ENCODE data around the gene ANO4.

ANO4 gene

DNA sequence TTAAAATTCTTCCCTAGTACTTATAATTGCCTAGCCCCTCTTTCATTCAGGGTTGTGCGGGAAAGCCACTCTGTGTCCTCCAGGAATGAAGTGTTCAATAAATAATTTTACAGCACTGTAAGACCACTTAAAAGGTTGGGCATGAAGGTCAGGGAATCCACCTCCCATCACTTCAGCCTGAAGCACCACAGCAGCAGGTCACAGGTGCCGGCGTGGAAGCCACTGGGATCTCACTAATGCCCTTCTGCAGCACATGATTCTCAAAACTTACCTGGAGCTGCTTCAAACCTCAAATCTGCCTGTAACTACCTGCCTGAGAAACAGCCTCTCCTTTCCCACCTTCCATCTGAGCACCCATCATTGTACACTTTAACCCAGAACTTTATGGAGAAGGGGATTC, 159.5 kb downstream of the ANO4 start:
- Histone ChIP-seq H3K4me2 (ENCODE audit: low read depth, low read length, poor library complexity, severe bottlenecking) (no peak overlapping the region), H3K9ac (ENCODE audit: low read length) (no peak overlapping the region), H4K20me1 (ENCODE audit: low read depth, low read length) (no peaks in the 10 kb centered on the region), H3K27me3 (ENCODE audit: low read length) (no peaks in the 10 kb centered on the region), H3K9me3 (ENCODE audit: insufficient read depth, low read length) (no peaks in the 10 kb centered on the region), H3K9me2 (replicated peaks; ENCODE audit: insufficient read depth, low read length) (no peaks in the 10 kb centered on the region), H3F3A (ENCODE audit: insufficient read depth) (no peaks in the 10 kb centered on the region), H3K27ac (ENCODE audit: low read depth, low read length) (no peak overlapping the region), H2AFZ (ENCODE audit: low read depth, low read length, severe bottlenecking) (no peak overlapping the region), H3K4me3 (ENCODE audit: insufficient read depth, low read length, poor library complexity, severe bottlenecking) (no peak overlapping the region), H3K36me3 (ENCODE audit: low read length) (no peaks in the 10 kb centered on the region), H3K79me2 (ENCODE audit: insufficient read depth, low read length) (no peaks in the 10 kb centered on the region)
- TF ChIP-seq, protein P1, sequence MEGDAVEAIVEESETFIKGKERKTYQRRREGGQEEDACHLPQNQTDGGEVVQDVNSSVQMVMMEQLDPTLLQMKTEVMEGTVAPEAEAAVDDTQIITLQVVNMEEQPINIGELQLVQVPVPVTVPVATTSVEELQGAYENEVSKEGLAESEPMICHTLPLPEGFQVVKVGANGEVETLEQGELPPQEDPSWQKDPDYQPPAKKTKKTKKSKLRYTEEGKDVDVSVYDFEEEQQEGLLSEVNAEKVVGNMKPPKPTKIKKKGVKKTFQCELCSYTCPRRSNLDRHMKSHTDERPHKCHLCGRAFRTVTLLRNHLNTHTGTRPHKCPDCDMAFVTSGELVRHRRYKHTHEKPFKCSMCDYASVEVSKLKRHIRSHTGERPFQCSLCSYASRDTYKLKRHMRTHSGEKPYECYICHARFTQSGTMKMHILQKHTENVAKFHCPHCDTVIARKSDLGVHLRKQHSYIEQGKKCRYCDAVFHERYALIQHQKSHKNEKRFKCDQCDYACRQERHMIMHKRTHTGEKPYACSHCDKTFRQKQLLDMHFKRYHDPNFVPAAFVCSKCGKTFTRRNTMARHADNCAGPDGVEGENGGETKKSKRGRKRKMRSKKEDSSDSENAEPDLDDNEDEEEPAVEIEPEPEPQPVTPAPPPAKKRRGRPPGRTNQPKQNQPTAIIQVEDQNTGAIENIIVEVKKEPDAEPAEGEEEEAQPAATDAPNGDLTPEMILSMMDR (IDR thresholded peaks at IDR 0.05; ENCODE audit: insufficient read depth, low read length, poor library complexity, severe bottlenecking) = no peak
- no peak for TF ChIP-seq EZH2phosphoT487 (conservative IDR thresholded peaks at IDR 0.05; ENCODE audit: low read length)

DNA sequence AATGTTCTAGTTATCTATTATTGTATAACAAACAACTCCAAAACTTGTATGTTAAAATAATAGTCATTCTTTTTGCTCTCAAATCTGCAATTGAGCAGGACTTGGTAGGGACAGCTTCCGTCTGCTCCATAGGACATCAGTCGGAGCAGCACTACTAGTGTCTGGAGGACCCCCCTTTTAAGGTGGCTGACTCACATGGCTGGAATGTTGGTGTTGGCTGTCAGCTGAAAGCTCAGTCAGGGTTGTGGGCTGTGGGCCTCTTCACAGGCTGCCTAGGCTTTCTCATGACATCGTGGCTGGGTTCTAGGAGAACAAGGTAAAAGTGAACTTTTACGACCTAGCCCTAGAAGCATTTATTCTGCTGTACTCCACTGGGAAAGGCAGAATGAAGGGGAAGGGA, 160.6 kb downstream of the ANO4 start:
- Histone ChIP-seq H2AFZ (ENCODE audit: low read depth, low read length, severe bottlenecking) (no peak overlapping the region), H3K4me3 (ENCODE audit: insufficient read depth, low read length, poor library complexity, severe bottlenecking) (no peak overlapping the region), H3K9me2 (replicated peaks; ENCODE audit: insufficient read depth, low read length) (no peaks in the 10 kb centered on the region), H3K36me3 (ENCODE audit: low read length) (no peaks in the 10 kb centered on the region), H3K27me3 (ENCODE audit: low read length) (no peaks in the 10 kb centered on the region), H3K27ac (ENCODE audit: low read depth, low read length) (no peak overlapping the region), H3K9ac (ENCODE audit: low read length) (no peak overlapping the region), H3K4me2 (ENCODE audit: low read depth, low read length, poor library complexity, severe bottlenecking) (no peak overlapping the region), H3K9me3 (ENCODE audit: insufficient read depth, low read length) (no peaks in the 10 kb centered on the region), H3F3A (ENCODE audit: insufficient read depth) (no peaks in the 10 kb centered on the region), H4K20me1 (ENCODE audit: low read depth, low read length) (no peaks in the 10 kb centered on the region), H3K79me2 (ENCODE audit: insufficient read depth, low read length) (no peaks in the 10 kb centered on the region)
- TF ChIP-seq EZH2phosphoT487 (conservative IDR thresholded peaks at IDR 0.05; ENCODE audit: low read length) = no peak
- TF ChIP-seq, protein P1 (IDR thresholded peaks at IDR 0.05; ENCODE audit: insufficient read depth, low read length, poor library complexity, severe bottlenecking) = no peak

DNA sequence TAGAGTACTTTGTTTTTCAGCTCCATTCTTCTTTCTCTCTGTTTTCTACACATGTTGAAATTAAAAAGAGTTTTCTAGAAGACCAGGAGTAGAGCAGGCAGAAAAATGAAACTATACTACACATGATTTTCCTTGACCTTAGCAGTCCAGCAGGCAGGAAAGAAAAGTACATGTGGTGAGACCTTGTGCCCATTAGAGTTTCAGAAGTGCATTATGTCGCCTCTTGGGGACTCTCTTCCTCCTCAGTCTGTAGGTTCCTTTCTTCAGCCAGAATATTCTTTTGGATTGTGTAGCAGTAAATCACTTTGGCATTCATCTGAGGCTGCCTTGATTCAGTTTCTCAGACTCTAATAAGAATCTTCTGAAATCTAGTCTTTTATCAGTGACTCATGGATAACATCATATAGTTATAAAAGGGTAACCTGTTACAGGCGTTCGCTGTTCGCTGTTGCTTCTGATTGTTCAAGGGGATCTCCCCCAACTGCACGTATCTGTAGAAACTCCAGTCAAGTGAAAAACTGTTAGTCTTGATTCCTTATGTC, 161.8 kb downstream of the ANO4 start:
- no peak overlapping the region for H3K4me3 ChIP-seq (ENCODE audit: insufficient read depth, low read length, poor library complexity, severe bottlenecking)
- no peak overlapping the region for H3K4me2 ChIP-seq (ENCODE audit: low read depth, low read length, poor library complexity, severe bottlenecking)
- TF ChIP-seq, protein P1 (IDR thresholded peaks at IDR 0.05; ENCODE audit: insufficient read depth, low read length, poor library complexity, severe bottlenecking) = no peak
- TF ChIP-seq EZH2phosphoT487 (conservative IDR thresholded peaks at IDR 0.05; ENCODE audit: low read length) = no peak
- no peaks in the 10 kb centered on the region for H4K20me1 ChIP-seq (ENCODE audit: low read depth, low read length)
- no peaks in the 10 kb centered on the region for H3K36me3 ChIP-seq (ENCODE audit: low read length)
- no peaks in the 10 kb centered on the region for H3F3A ChIP-seq (ENCODE audit: insufficient read depth)
- no peaks in the 10 kb centered on the region for H3K9me3 ChIP-seq (ENCODE audit: insufficient read depth, low read length)
- no peak overlapping the region for H2AFZ ChIP-seq (ENCODE audit: low read depth, low read length, severe bottlenecking)
- no peaks in the 10 kb centered on the region for H3K9me2 ChIP-seq (replicated peaks; ENCODE audit: insufficient read depth, low read length)
- no peak overlapping the region for H3K27ac ChIP-seq (ENCODE audit: low read depth, low read length)
- H3K79me2 ChIP-seq (ENCODE audit: insufficient read depth, low read length) = no peaks in the 10 kb centered on the region
- no peak overlapping the region for H3K9ac ChIP-seq (ENCODE audit: low read length)
- no peaks in the 10 kb centered on the region for H3K27me3 ChIP-seq (ENCODE audit: low read length)

Measured in SU-DHL-6 (cell line).